GM21423 (cell line): ENCODE results near the gene ABHD16A.

ENCODE experiments used
- ATAC-seq: cut with Tn5 transposase; IDR thresholded peaks from one replicate; pipeline ENCODE4 v1.9.1; 2021; ENCODE audit warnings: mild to moderate bottlenecking, moderate library complexity; ENCODE audit not compliant: unreplicated experiment

Gene ABHD16A

GRCh38 chr6:31642798-31643570 lies 60.1 kb downstream of the ABHD16A start:
- no peak for ATAC-seq

- ATAC-seq = no peak
These were observed 61.8 kb downstream of the ABHD16A start for GRCh38 chr6:31641370-31641769.

GRCh38 chr6:31640612-31641011 lies 62.5 kb downstream of the ABHD16A start:
- ATAC-seq = no peak

DNA sequence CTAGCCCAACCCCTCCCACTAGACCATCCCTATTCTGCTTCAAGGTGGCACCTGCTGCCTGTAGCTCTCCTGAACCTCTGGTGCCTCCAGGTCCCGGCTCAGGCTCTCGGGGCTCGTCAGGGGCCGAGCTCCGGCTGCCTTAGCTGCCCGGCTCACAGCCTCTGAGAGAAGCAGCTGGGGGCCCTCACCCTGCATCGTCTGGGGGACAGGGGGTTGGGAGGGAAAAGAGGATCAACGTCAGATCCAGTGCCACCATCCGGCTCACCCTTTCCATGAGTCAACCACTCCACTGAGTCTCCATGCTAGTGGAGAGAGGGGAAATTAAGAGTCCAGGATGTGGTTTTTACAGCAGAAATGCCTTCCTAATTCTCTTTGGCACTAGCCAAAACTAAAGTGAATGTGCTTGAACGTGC lies 63.7 kb downstream of the ABHD16A start:
- ATAC-seq = no peak

DNA sequence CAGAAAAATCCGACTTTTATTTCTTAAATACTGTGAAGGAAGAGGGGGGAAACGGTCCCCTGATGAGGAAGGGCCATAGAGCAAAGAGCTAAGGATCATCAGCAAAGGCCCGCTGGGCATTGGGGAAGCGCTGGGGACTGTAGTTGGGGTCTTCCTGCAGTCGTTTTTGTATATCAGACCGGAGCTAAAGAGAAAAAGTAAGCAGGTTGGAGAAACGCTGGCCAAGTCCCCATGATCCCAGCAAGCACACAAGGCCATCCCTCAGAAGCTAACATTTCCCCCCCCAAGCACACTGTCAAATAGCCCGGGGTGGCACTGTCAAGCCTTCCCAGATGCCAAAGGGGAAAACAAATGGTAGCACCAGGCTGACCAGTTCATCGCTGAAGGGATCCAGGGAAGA lies 64.1 kb downstream of the ABHD16A start:
- no peak for ATAC-seq
